ENCODE measurements around the gene EVI5. TPM values are rescaled to one million over a fixed set of nuclear protein-coding genes. Genes with fewer than 3 reads are reported as not detected.

Gene EVI5
- total RNA-seq, 1 donor from 2014 or later = 29.7 TPM

GRCh38 chr1:92708368-92708950 lies 76.4 kb downstream of the EVI5 start:
- H3K36me3 ChIP-seq = peaks cover 0 to 4% of the 10 kb centered on the region in 2 donors
- no peaks in the 10 kb centered on the region for H3K27me3 ChIP-seq
- H3K4me1 ChIP-seq = no peaks in the 10 kb centered on the region
- no peak for DNase-seq (ENCODE audit: extremely low spot score in 2 of 2)
- no peak overlapping the region for H3K4me3 ChIP-seq
- no peak for TF ChIP-seq CTCF (IDR thresholded peaks at IDR 0.05)
- no peak for TF ChIP-seq POLR2AphosphoS5 (IDR thresholded peaks at IDR 0.05; ENCODE audit: insufficient read depth in 1 of 2, low read depth in 1 of 2)
- TF ChIP-seq POLR2A (IDR thresholded peaks at IDR 0.05) = no peak
- intact Hi-C loops (cut with DNase I) = no loop called here
- no peak overlapping the region for H3K27ac ChIP-seq
- no peaks in the 10 kb centered on the region for H3K9me3 ChIP-seq

- no peaks in the 10 kb centered on the region for H3K9me3 ChIP-seq
- H3K4me1 ChIP-seq = no peaks in the 10 kb centered on the region
- no peak overlapping the region for H3K4me3 ChIP-seq
- H3K27ac ChIP-seq = no peak overlapping the region
- no peak for TF ChIP-seq POLR2AphosphoS5 (IDR thresholded peaks at IDR 0.05; ENCODE audit: insufficient read depth in 1 of 2, low read depth in 1 of 2)
- no peak for TF ChIP-seq POLR2A (IDR thresholded peaks at IDR 0.05)
- no peak for TF ChIP-seq CTCF (IDR thresholded peaks at IDR 0.05)
- intact Hi-C loops (cut with DNase I) = no loop called here
- peaks cover 0 to 4% of the 10 kb centered on the region in 2 donors for H3K36me3 ChIP-seq
- DNase-seq (ENCODE audit: extremely low spot score in 2 of 2) = no peak
- no peaks in the 10 kb centered on the region for H3K27me3 ChIP-seq
Measured at GRCh38 chr1:92707709-92708108, 77.2 kb downstream of the EVI5 start.

GRCh38 chr1:92707292-92707691 lies 77.6 kb downstream of the EVI5 start:
- DNase-seq (ENCODE audit: extremely low spot score in 2 of 2) = no peak
- intact Hi-C loops (cut with DNase I) = no loop called here
- no peak overlapping the region for H3K4me3 ChIP-seq
- no peaks in the 10 kb centered on the region for H3K4me1 ChIP-seq
- H3K27ac ChIP-seq = no peak overlapping the region
- no peaks in the 10 kb centered on the region for H3K9me3 ChIP-seq
- H3K27me3 ChIP-seq = no peaks in the 10 kb centered on the region
- peaks cover 0 to 4% of the 10 kb centered on the region in 2 donors for H3K36me3 ChIP-seq
- TF ChIP-seq POLR2A (IDR thresholded peaks at IDR 0.05) (no peak), CTCF (IDR thresholded peaks at IDR 0.05) (no peak), POLR2AphosphoS5 (IDR thresholded peaks at IDR 0.05; ENCODE audit: insufficient read depth in 1 of 2, low read depth in 1 of 2) (no peak)

- H3K27me3 ChIP-seq = no peaks in the 10 kb centered on the region
- no peak overlapping the region for H3K4me3 ChIP-seq
- intact Hi-C loops (cut with DNase I) = no loop called here
- H3K9me3 ChIP-seq = no peaks in the 10 kb centered on the region
- peaks cover 0 to 4% of the 10 kb centered on the region in 2 donors for H3K36me3 ChIP-seq
- no peaks in the 10 kb centered on the region for H3K4me1 ChIP-seq
- DNase-seq (ENCODE audit: extremely low spot score in 2 of 2) = no peak
- no peak overlapping the region for H3K27ac ChIP-seq
- TF ChIP-seq CTCF (IDR thresholded peaks at IDR 0.05) = no peak
- TF ChIP-seq POLR2AphosphoS5 (IDR thresholded peaks at IDR 0.05; ENCODE audit: insufficient read depth in 1 of 2, low read depth in 1 of 2) = no peak
- TF ChIP-seq POLR2A (IDR thresholded peaks at IDR 0.05) = no peak
Measured at GRCh38 chr1:92705446-92705845, 79.5 kb downstream of the EVI5 start.

- no peak overlapping the region for H3K4me3 ChIP-seq
Measured at GRCh38 chr1:92701147-92701546, 83.8 kb downstream of the EVI5 start.

More at GRCh38 chr1:92701147-92701546, 83.8 kb downstream of the EVI5 start:
- H3K9me3 ChIP-seq = no peaks in the 10 kb centered on the region
- DNase-seq (ENCODE audit: extremely low spot score in 2 of 2) = no peak
- intact Hi-C loops (cut with DNase I) = no loop called here
- no peaks in the 10 kb centered on the region for H3K4me1 ChIP-seq
- H3K27me3 ChIP-seq = no peaks in the 10 kb centered on the region
- peaks cover 0 to 7% of the 10 kb centered on the region in 2 donors for H3K36me3 ChIP-seq
- no peak overlapping the region for H3K27ac ChIP-seq
- TF ChIP-seq POLR2A (IDR thresholded peaks at IDR 0.05) (no peak), POLR2AphosphoS5 (IDR thresholded peaks at IDR 0.05; ENCODE audit: insufficient read depth in 1 of 2, low read depth in 1 of 2) (no peak), CTCF (IDR thresholded peaks at IDR 0.05) (no peak)
